Endothelial cell of umbilical vein (primary cell): ENCODE data around the gene SETD2. TPM values are rescaled to one million over a fixed set of nuclear protein-coding genes. Genes with fewer than 3 reads are reported as not detected.

Source experiments
- BruUV-seq: library from RNA; stranded (reverse); fragments of 400-500 nt; replicated peaks from 2 replicates; lab custom pipeline; 2021; lab: Mats Ljungman, UMichigan
- CTCF ChIA-PET: fragments of 300-600, 350-600 bp; sonication (Branson Sonifier 250); formaldehyde crosslinking; loops from one replicate; lab custom pipeline; 2021; ENCODE audit warnings: antibody characterized with exemption, inconsistent platforms; lab: Charles Lee
- POLR2A ChIA-PET: fragments of 300-600, 350-600 bp; sonication (Branson Sonifier 250); formaldehyde crosslinking; loops from one replicate; lab custom pipeline; 2021; ENCODE audit warnings: antibody characterized with exemption, inconsistent platforms; lab: Charles Lee
- DNase-seq: peaks from one replicate; pipeline ENCODE4 v3.0.0-alpha.2; 2011; ENCODE audit warnings: low read depth, low spot score
- FAIRE-seq: peaks from 2 replicates; lab custom pipeline; 2011; peaks lifted over from hg19 to GRCh38; lab: Jason Lieb, UNC
- H2AFZ ChIP-seq: 2 replicates; pipeline ENCODE4 v1.6.0; 2012; ENCODE audit warnings: low read depth, low read length, control low read depth, inconsistent platforms
- H3K27ac ChIP-seq: 2 replicates; pipeline ENCODE4 v1.5.1; 2011; ENCODE audit warnings: low read depth, mild to moderate bottlenecking, control low read depth, low read length, moderate library complexity; ENCODE audit not compliant: insufficient read depth
- H3K27me3 ChIP-seq, 2 experiments: 2 replicates each; pipeline versions ENCODE4 v1.6.0 to v1.6.1; 2011; ENCODE audit warnings: low read length in 2 of 2, mixed read lengths in 1 of 2; ENCODE audit not compliant: control insufficient read depth in 2 of 2, insufficient read depth in 2 of 2
- H3K36me3 ChIP-seq, 2 experiments: 2 replicates in 1 of 2; 3 replicates in 1 of 2; pipeline ENCODE4 v1.5.1; 2011; ENCODE audit warnings: low read length in 2 of 2, mild to moderate bottlenecking in 1 of 2, moderate library complexity in 1 of 2; ENCODE audit not compliant: control insufficient read depth in 2 of 2, insufficient read depth in 2 of 2; ENCODE audit errors: extremely low read depth in 1 of 2
- H3K4me1 ChIP-seq: 3 replicates; pipeline ENCODE4 v1.5.1; 2011; ENCODE audit warnings: mild to moderate bottlenecking, low read length; ENCODE audit not compliant: control insufficient read depth, insufficient read depth; ENCODE audit errors: extremely low read depth
- H3K4me2 ChIP-seq: 2 replicates; pipeline ENCODE4 v1.6.1; 2011; ENCODE audit warnings: low read length, control low read depth, mixed read lengths; ENCODE audit not compliant: insufficient read depth
- H3K4me3 ChIP-seq, 3 experiments: fragments of 200-600 bp in 1 of 3; sonication (generic), shearing (Covaris generic) in 1 of 3; replicated peaks in 1 of 3; 2 replicates each; pipeline ENCODE4 v1.5.1; 2011 to 2016; ENCODE audit warnings: control low read depth in 3 of 3, low read length in 3 of 3, mild to moderate bottlenecking in 2 of 3, inconsistent platforms in 1 of 3, low read depth in 1 of 3, moderate library complexity in 1 of 3; ENCODE audit not compliant: insufficient read depth in 1 of 3
- H3K79me2 ChIP-seq: 2 replicates; pipeline ENCODE4 v1.6.0; 2012; ENCODE audit warnings: low read length, inconsistent platforms; ENCODE audit not compliant: control insufficient read depth, insufficient read depth
- H3K9ac ChIP-seq: replicated peaks from 2 replicates; pipeline ENCODE3; 2011; ENCODE audit warnings: low read length, control low read depth; ENCODE audit not compliant: insufficient read depth; ENCODE audit errors: extremely low read depth
- H3K9me1 ChIP-seq: replicated peaks from 3 replicates; pipeline ENCODE4 v1.6.0; 2011; ENCODE audit warnings: mild to moderate bottlenecking, low read length; ENCODE audit not compliant: control insufficient read depth, insufficient read depth; ENCODE audit errors: extremely low read depth
- H3K9me3 ChIP-seq: replicated peaks from 2 replicates; pipeline ENCODE4 v1.5.1; 2012; ENCODE audit warnings: low read length, inconsistent platforms; ENCODE audit not compliant: control insufficient read depth, insufficient read depth
- H4K20me1 ChIP-seq: replicated peaks from 2 replicates; pipeline ENCODE3; 2011; ENCODE audit warnings: mild to moderate bottlenecking, low read length; ENCODE audit not compliant: control insufficient read depth, insufficient read depth; ENCODE audit errors: extremely low read depth
- EZH2 ChIP-seq: IDR thresholded peaks from 2 replicates; pipeline ENCODE4 v1.6.1; 2012; ENCODE audit warnings: borderline replicate concordance, low read depth, mild to moderate bottlenecking, moderate library complexity, low read length, inconsistent platforms; ENCODE audit not compliant: severe bottlenecking
- FOS ChIP-seq: IDR thresholded peaks from 2 replicates; pipeline ENCODE4 v1.6.1; 2011; ENCODE audit warnings: mild to moderate bottlenecking, low read length, moderate library complexity, borderline replicate concordance; ENCODE audit not compliant: insufficient read depth
- GATA2 ChIP-seq: IDR thresholded peaks from 2 replicates; pipeline ENCODE4 v1.7.0; 2011; ENCODE audit warnings: low read depth, mild to moderate bottlenecking, moderate library complexity, mixed read lengths, low read length; ENCODE audit not compliant: insufficient read length, insufficient read depth
- JUN ChIP-seq: IDR thresholded peaks from 2 replicates; pipeline ENCODE4 v1.6.1; 2011; ENCODE audit warnings: borderline replicate concordance, low read depth; ENCODE audit not compliant: insufficient read length, insufficient read depth
- MAX ChIP-seq: IDR thresholded peaks from 2 replicates; pipeline ENCODE4 v1.6.1; 2011; ENCODE audit not compliant: insufficient read depth, insufficient read length
- MYC ChIP-seq: IDR thresholded peaks from one replicate; pipeline ENCODE4 v1.6.1; 2011; ENCODE audit warnings: mild to moderate bottlenecking, low read depth, low read length
- POLR2A ChIP-seq: IDR thresholded peaks from 2 replicates; pipeline ENCODE4 v1.6.1; 2012; ENCODE audit warnings: low read depth, mild to moderate bottlenecking, control low read depth, low read length
- POLR2AphosphoS5 ChIP-seq: IDR thresholded peaks from 2 replicates; pipeline ENCODE4 v1.6.1; 2012; ENCODE audit warnings: low read depth, mild to moderate bottlenecking, control low read depth, low read length, moderate library complexity; ENCODE audit not compliant: insufficient read depth
- dilution Hi-C: fragments of 300-500 bp; cut with MboI; formaldehyde crosslinking; loops from one replicate; pipeline ENCODE4 v1.15.0; 2019; ENCODE audit warnings: low sequenced_read_pairs; ENCODE audit not compliant: extremely low pct_ligation_motif_present
- intact Hi-C: fragments of 100-400 bp; cut with micrococcal nuclease; formaldehyde crosslinking; loops from one replicate; pipeline ENCODE4 v1.10.0; 2022
- polyA plus RNA-seq, 4 experiments: library from polyadenylated mRNA; depleted of rRNA in 3 of 4; stranded (reverse) in 3 of 4; unstranded in 1 of 4; fragments of >200 nt; gene quantifications; 2 replicates each; pipeline versions ENCODE4 v1.2.1 to v1.2.3, GENCODE V29; 2011 to 2012; ENCODE audit warnings: missing spikeins in 1 of 4
- total RNA-seq: library from RNA; stranded (reverse); gene quantifications from 2 replicates; pipeline ENCODE4 v1.2.3, GENCODE V29; 2021
- TF ChIP-seq, protein P1 (sequence below), 2 donors: IDR thresholded peaks; 1 replicate in 1 of 2; 2 replicates in 1 of 2; pipeline ENCODE4 v1.5.1; 2011; ENCODE audit warnings: low read length in 2 of 2, mild to moderate bottlenecking in 2 of 2, moderate library complexity in 2 of 2, control low read depth in 1 of 2, inconsistent platforms in 1 of 2, low read depth in 1 of 2; ENCODE audit not compliant: insufficient read depth in 1 of 2; ENCODE audit errors: extremely low read depth in 1 of 2

Gene SETD2
- total and polyA plus RNA-seq, 2 donors (not counting 3 experiments of a cell fraction or from before 2014, with no cell fraction given): 13.7 to 41.4 TPM

GRCh38 chr3:47128137-47128536 lies 35.8 kb downstream of the SETD2 start:
- no TSS peak for BruUV-seq
- FAIRE-seq (no peak), DNase-seq (no peak)
- no peaks in the 10 kb centered on the region for H3K9me3 ChIP-seq
- H3K4me1 ChIP-seq: no peaks in the 10 kb centered on the region
- H3K27ac ChIP-seq: no peak overlapping the region
- dilution Hi-C loops (no loop called here), intact Hi-C loops (no loop called here)
- CTCF ChIA-PET: no interaction called here
- H3K27me3 ChIP-seq: no peaks in the 10 kb centered on the region
- H4K20me1 ChIP-seq: peaks cover 6% of the 10 kb centered on the region
- POLR2A ChIA-PET: no interaction called here
- peaks cover 4 to 6% of the 10 kb centered on the region in 2 experiments for H3K36me3 ChIP-seq
- H2AFZ ChIP-seq: no peak overlapping the region
- H3K4me2 ChIP-seq: no peak overlapping the region
- TF ChIP-seq FOS: no peak
- no peak for TF ChIP-seq JUN
- no peak for TF ChIP-seq MYC
- TF ChIP-seq EZH2: no peak
- no peak for TF ChIP-seq MAX
- TF ChIP-seq GATA2: no peak
- TF ChIP-seq POLR2AphosphoS5: no peak
- TF ChIP-seq, protein P1, sequence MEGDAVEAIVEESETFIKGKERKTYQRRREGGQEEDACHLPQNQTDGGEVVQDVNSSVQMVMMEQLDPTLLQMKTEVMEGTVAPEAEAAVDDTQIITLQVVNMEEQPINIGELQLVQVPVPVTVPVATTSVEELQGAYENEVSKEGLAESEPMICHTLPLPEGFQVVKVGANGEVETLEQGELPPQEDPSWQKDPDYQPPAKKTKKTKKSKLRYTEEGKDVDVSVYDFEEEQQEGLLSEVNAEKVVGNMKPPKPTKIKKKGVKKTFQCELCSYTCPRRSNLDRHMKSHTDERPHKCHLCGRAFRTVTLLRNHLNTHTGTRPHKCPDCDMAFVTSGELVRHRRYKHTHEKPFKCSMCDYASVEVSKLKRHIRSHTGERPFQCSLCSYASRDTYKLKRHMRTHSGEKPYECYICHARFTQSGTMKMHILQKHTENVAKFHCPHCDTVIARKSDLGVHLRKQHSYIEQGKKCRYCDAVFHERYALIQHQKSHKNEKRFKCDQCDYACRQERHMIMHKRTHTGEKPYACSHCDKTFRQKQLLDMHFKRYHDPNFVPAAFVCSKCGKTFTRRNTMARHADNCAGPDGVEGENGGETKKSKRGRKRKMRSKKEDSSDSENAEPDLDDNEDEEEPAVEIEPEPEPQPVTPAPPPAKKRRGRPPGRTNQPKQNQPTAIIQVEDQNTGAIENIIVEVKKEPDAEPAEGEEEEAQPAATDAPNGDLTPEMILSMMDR (IDR thresholded peaks at IDR 0.05; ENCODE audit: extremely low read depth in 1 of 2, insufficient read depth in 1 of 2, low read depth in 1 of 2, low read length in 2 of 2): no peak
- no peak for TF ChIP-seq POLR2A
- peaks cover 51% of the 10 kb centered on the region for H3K79me2 ChIP-seq
- no peak overlapping the region for H3K9ac ChIP-seq
- no peaks in the 10 kb centered on the region for H3K9me1 ChIP-seq
- no peak overlapping the region for H3K4me3 ChIP-seq
